ENCODE data around the gene EPHB1. TPM values are rescaled to one million over a fixed set of nuclear protein-coding genes. Genes with fewer than 3 reads are reported as not detected.
"Not testable (repeated sequence)": the region's sequence is repeated elsewhere in the genome, so short reads cannot be mapped to it uniquely, and the experiment has no call there.

Gene EPHB1
- total RNA-seq, 1 donor from 2014 or later, result 3.1 TPM

DNA sequence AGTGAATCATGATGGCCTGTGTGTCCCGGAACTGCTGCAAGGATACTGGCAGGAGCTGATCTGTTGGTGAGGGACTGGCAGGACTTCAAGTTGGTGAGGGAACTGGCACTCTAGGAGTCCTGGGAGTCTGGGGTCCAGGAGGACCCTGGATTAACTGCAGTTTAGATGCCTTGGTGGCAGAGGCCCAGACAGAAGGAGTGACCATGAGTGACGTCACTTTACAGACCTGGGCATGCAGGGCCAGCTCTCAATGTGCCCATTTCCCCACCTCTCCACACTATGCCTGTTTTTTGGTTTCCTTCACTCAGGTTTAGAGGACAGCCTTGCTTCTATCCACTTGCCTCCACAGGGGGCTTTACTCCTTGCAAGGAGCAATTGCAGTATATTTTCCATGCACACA, 154.1 kb downstream of the EPHB1 start:
- DNase-seq (ENCODE audit: low spot score), result no peak

DNA sequence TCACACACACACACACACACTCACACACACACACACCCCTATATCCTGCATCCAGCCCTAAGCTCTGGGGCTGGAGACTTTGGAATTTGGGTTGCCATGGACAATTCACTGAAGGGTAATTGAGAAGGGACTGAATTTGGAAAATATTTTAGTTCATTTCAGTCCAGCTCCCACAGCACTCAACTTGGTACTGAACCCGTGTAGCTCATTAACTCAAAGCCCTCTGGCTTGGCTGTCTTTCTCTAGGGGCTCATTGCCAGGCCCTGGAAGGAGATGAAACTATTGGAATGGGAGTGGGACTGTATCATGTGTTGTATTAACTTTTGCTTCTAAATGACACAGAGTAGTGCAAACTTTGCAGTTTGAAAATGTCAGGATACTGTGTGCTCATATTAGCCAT, 157.3 kb downstream of the EPHB1 start:
- no peak for DNase-seq (ENCODE audit: low spot score)

DNA sequence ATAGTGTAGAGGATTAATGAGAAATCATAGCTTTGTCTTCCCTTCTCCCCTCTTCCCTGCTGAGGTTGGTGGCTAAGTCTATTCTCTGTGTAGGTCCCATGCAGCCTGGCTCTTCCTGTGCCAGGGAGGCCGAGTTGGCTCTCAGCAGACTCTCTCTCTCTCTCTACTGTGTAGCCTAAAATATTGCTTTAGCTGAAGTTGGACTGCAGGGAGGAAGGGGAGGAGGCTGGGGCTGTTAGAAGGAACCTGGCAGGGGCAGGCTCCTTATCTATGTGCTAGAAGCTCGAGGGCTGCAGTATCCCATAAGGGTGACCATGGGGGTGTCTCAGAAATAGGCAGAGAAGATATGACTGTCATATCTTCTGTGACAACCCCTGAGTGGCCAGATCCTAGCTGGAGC, 160.8 kb downstream of the EPHB1 start:
- DNase-seq (ENCODE audit: low spot score), result no peak

DNA sequence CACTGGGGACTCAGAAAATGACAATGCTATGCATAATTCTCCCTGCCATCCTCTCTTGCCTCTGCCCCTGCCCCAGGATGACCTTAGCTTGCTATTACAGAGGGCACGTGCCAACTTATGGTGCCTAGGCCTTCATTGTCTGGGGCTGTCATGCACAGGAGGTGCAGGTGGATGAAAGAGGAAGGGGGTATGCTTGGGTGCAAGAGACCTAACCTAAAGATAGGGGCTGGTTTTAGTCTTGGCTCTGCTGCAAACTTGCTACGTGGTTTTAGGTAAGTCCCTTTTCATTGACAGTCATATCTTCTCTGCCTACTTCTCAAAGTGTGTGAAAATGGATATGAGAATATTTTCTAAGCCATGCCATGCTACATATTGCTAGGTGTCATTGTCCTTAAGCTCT, 161.3 kb downstream of the EPHB1 start:
- DNase-seq (ENCODE audit: low spot score), result no peak

DNA sequence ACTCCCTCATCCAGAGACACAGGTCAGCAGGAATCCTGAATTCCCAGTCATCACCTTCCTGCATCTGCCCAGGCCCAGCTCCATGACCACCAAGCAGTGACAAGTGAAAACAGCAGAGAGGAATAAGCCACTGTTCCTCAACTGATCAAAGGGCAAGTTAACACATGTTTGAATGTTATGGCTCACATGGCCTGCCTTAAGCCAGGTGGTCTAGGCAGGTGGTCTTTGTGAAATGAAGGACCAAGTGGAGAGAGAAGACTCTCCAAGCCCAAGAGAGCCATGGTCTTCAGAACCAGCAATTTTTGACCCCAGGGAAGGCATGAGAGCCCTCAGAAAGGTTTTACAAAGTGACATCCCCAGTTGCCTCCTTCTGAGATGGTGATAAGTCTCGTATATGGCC, 161.8 kb downstream of the EPHB1 start:
- DNase-seq (ENCODE audit: low spot score), result no peak

DNA sequence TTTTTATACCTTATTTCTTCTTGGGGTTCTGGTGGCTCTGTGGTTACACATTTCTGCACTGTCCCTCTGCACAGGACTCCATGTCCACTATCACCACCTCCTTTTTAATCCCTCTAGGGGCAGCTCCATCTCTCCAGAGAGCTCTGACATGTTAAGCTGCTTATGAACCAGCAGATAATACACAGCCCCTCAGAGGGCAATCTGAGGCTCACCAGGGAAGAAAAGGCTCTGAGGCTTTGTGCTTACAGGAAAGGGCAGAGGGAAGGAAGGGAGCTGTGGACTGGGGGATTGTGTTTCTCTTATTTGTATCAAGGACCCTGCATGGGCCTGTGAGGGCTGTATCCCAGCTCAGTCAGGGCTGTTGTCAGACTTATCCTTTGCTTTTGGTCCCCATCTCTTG, 164.5 kb downstream of the EPHB1 start:
- DNase-seq (ENCODE audit: low spot score), result no peak

DNA sequence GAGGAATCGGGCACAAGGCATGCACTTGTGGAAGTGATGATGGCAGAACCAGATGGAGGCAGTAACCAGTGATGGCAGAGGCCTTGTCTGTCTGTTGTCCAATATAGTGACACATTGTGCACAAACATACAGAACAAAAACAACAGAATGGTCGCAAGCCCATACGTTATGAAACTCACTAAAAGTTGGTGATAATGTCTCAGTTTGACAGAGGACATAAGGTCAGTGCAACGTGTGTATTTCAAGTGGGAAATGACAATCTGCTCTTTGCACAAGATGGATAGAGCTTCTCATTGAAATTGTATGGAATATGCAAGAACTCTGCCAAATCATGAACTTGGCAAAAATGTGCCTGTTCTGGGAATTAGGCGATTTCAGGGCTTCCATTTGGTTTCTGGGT, 169.2 kb downstream of the EPHB1 start:
- DNase-seq (ENCODE audit: low spot score), result no peak

DNA sequence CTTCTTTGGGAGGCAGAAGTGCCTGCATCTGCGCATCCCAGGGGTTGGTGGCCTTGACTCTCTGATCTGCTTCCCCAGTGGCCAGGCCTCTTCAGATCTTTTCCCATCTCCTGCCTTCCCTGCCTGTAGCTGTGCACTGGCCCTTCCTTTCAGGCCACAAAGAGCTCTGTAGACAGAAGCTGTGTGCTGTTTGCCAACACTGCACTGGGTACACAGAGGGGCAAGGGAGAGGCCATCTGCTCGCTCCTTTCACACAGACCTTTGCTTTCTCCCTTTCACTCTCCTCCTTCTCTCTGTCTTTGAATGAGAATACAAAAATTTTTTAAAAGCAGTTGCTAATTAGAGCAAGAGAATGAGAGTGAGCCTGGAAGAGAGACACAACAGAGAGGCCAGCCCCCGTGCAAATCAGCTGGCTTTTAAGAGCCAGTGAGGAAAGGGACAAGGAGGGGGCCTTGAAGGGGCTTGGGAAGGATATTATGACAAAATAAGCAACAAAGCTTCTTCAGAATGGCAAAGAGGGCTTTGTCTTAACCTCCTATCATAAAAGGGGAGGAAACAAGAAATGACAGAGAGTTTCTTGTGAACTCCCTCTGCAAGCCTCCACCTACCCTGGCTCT, 170.9 kb downstream of the EPHB1 start:
- no peak for DNase-seq (ENCODE audit: low spot score)

DNA sequence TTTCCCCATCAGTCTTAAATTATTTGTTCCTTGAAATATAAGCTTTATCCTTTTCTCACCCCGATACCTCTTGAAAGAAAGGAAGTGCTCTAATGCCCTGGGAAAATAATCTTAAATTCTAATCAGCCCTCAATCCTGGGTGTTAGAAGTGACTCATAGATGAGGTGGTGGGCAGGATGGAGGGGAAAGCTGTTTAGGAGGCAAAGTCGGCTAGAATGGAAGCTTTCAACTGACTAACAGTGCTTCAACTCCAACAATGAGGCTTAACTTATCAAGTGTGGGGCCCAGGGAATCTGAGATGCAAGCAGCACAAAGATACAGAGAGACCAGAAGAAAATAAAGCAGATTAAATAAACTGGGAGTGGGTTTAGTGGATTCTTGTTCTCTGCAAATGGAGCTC, 175.8 kb downstream of the EPHB1 start:
- DNase-seq (ENCODE audit: low spot score), result no peak

DNA sequence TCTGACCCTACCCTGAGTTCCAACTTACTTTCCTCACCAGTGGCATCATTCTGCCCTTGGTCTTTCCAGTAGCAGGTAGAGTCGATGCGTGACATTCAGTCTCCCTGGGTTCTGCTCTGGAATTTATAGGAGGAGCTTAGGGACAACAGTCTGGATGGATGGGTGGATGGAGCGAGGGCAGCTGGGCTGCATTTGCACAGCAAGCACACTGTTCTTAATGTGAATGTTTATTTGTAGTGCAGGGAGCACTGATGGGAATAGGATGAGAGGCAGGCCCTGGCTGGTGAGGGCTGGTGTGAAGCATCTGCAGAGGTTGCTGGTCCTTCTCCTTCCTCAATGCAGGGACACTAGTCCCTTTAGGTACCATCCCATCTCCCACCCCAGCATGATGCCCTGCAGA, 176.2 kb downstream of the EPHB1 start:
- no peak for DNase-seq (ENCODE audit: low spot score)

DNA sequence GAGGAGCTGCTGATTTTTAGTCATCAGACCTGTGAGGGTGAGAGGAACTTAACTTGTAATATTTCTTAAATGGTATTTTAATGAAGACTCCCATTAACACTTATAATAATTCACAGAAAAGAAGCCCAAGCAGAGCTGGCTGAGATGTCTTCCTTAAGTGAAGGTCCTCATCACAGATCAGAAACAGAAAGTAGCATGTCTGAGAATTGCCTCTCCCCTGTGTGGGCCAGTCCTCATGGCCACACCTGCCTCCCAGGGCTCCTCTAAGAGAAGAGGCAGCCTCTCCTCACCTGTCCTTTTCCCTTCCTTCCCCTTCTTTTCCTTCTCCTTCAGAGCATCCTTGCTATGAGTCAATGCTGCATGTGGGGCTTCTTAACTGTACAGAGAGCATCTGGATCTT, 176.8 kb downstream of the EPHB1 start:
- not testable (repeated sequence) for DNase-seq (ENCODE audit: low spot score)

DNA sequence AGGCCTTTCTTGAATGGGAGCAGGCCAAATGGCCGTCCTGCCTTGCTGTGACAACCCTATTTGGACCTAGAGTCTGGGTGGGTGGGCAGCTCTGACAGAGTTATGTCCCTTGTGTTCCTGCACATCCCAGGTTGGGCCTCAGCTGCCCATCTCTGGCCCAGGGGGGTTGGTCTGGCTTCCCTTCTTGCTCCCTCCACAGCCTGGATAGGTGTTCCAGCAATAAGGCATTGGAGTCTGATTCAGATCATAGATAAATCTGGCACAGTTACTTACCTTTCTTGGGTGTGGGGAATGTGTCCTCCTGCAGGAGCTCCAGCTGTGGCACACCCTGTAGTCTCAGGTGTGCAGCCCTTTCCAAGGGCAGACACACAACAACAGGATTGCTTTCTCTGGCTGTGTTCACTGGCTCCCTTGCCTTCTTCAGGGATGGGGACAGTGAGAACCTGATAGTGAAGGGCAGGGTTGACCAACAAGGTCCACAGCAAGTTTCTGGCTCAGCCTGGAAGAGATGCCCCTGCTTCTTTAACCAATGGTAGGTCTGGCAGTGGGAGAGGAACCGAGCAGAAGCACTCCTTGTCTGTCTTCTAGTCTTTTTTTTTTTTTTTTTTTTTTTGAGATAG, 177.9 kb downstream of the EPHB1 start:
- DNase-seq (ENCODE audit: low spot score), result no peak

DNA sequence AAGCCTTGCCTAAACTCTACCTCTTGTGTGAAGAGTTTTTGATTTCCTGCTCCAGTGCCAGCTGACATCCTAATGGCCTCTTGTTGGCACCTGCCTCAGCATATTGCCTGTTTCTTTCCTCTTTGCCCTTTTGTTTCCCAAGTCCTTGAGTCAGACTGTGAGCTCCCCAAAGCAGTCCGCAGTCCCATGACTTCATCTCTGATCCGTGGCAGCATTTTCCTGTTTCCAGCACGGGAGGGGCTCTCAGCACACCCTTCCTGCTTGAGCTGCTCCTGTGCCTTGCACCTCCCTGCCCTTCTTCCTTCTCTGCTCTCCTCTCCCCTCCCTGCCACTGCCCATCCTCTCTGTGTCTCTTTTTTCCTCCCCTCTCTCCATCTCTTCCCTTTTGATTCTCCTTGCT, 179.6 kb downstream of the EPHB1 start:
- DNase-seq (ENCODE audit: low spot score), result no peak

DNA sequence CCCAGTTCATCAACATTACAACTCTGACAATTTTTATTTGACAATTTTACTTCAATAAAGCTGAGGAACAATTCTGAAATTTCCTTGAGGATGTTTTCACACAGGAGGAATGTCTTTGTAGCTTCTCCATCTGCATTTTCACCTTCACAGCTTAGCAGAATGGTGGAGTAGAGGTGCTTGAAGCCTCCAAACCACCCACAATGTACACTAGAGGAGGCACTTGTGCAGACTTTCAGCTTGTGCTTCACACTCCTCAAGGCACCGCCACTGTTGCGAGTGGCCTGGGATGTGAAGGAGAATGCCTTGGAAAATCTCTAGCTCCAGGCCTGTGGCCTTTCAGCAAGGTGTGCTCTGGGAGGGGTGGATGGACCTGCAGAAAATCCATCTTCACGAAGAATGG, 181.9 kb downstream of the EPHB1 start:
- DNase-seq (ENCODE audit: low spot score), result no peak

DNA sequence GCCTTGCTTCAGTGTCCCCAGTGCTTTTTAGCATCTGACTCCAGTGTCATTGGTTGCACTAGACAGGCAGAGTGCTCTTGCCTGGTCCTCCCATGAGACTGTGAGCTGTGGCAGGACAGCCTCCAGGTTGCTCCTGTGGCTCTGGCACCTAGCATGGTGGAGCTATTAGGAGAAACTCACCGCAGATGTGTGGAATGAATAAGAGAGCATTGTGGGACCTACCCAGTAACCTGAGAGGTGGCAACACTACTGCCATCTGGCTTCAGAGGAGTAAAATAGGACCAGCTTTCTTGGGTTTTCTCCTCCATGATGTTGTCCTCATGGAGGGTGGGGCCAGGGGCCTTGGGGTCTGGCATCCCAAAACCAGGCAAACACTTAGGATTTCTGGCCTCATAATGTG, 183.6 kb downstream of the EPHB1 start:
- no peak for DNase-seq (ENCODE audit: low spot score)

DNA sequence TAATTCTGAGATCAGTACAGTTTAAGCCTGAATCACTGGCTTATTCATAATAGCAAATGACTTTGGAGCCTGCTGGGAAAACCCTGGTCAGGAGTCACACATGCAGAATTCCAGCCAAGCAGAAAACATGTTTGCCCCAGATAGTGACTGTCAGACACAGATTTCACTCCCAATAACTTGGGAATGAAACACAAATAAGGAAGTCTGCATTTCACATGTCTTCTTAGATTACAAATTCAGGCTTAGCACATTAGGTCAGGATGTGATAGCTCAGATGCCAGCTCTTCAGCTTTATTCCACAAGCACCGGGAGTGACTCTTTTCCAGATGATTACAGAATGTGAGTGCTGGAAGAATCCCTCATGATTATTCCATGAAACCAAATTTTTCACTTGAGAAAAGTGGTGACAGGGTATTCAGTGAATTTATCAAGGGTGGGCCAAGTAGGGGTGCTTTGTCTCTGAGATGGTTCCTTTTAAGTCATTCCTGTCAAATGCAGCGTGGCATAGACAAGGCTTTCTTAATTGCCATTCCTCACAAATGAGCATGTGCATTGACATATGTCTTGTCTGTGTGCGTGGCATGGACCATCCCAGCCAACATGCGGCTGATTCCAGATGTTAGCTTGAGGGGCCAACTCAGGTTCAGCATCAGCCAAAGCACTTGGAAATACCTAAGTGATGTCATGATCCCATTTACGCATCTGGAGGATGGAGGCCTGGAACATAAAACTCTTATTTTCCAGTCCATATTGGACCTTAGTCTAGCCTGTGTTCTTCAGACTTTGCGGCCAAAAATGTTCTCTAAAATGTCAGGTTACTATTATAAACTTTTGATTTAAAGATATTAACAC, 191.0 kb downstream of the EPHB1 start:
- DNase-seq (ENCODE audit: low spot score), result no peak

DNA sequence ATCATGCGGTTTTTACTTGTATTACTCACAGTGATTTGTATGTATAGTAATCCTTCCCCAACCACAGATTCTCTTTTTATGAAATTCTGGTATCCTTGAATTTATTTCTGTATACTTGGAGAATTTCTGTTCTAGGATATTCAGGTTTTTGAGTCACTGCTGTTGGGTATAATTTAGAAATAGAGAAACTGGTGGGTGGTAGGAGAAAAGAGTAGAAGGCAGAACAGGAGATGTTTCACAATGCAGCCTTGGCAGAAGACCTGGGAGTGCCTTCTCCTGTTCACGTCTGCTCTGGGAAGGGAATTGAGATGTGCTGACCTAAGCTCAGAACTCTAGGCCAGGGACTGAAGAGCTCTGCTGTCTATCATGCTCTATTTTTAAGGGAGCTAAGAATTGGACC, 193.6 kb downstream of the EPHB1 start:
- DNase-seq (ENCODE audit: low spot score), result no peak

DNA sequence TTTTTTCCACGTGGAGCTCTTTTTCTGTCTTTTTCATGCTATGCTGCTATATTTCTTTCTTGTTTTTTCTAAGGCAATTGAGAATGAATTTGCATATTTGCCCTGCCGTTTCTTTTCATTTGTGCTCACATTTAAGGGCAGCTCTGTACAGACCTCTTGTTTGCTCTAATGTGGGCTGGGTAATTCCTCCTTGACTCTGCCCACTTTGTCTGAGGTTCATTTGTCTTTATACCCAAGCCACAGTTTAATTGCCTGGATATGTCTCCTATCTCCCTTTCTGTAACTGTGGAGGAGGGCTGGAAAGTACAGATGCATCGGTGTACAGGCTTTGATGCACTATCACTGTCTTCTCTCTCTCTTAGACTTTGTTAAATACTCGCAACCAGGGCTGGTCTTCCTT, 195.9 kb downstream of the EPHB1 start:
- no peak for DNase-seq (ENCODE audit: low spot score)

DNA sequence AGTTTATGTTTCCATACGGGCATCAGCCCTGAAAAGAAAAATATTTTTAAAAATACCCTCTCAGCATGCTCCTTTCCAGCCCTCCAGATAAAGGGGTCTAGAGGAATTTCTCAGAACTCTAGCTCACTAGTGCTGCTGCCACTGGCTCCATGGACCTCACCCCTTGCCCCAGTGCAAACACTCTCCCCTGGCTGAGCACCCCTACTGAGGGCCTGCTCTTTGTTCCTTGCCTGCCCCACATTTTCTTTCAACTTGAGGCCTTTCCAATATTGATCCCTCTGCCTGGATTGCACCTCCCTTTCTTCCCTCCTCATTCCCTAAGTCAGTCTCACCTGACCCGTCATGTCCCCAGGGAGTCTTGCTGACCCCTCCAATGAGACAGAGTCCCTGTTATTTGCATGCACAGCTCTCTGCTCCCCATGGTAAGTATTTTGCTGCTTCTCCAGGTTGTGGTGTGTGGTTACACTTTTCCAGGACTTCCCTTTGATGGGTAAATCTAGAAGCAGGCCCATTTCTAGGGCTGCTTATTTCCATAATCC, 196.5 kb downstream of the EPHB1 start:
- DNase-seq (ENCODE audit: low spot score), result no peak

DNA sequence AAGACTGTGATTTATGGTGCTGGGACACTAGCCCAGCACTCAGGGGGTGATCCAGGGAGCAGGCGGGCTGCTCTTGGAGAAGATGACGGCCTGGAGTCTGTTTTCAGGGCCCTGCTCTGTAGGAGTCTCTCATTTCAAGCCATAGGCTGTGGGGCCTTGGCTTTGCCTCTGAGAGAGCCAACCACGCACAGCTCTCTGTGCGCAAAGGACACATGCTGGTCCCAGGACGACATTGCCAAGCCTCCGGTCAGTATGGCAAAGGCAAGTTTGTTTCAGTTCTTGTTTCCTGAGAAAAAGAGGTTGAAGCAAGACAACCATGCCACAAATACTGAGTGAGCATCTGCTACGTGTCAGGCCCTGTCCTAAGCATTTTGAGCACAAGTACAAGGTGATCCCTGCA, 197.1 kb downstream of the EPHB1 start:
- no peak for DNase-seq (ENCODE audit: low spot score)

DNA sequence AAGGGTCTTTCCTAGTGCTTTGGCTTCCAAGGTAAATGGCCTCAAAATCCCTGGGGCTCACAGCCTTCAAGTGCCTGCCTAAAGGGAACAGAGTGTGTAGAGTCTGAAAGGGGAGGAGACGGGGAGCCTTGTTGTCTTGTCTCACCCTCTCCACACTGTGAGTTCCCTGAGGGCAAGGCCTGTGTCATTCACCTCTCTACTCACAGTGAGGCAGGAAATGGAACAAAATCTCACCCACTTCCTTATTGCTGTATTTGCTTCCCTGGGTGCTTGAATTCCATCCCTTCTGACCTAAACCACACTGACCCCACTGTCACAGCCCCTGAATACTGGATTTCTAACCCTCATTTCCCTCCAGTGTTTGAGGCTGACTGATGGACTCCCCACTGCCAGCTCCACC, 197.5 kb downstream of the EPHB1 start:
- DNase-seq (ENCODE audit: low spot score), result no peak

DNA sequence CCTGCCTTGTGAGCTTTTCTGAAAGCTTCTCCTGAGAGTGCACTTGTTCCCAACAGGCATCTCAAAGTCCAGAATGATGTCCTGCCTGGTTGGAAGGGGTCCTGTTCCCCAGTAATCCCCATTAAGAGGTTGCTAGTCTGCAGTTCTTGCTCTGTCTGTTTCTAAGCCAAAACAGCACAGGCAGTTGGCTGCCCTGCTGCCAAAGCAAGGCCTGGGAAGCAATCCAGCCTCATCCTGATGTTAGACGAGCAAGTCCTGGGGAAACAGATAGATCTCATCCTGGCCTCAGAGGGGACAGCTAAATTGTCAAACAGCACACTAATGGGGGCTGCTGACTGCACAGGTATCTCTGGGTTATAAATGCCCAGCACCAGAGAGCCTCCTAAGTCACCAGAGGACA, 198.0 kb downstream of the EPHB1 start:
- no peak for DNase-seq (ENCODE audit: low spot score)

DNA sequence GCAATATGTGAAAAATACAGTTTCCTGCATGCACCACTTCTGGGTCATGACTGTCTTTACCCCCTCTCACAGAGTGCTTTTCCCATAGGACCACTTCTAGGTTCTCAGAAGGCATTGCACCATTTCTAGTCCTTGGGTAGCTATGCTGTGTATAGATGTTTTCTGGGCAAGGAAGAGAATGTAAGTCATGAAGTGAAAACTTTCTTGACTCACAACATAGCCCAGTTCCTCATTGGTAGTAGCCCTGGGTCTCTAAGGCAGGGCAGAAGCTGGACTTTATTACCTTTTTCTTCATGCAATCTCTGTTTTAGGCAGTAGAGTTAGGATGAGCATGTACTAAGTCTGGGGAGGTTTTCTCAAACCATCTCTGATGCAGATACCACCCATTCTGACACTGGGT, 203.1 kb downstream of the EPHB1 start:
- DNase-seq (ENCODE audit: low spot score), result no peak
